Calu3 (cell line): Measurements from ENCODE around the gene BFSP2. TPM values are rescaled to one million over a fixed set of nuclear protein-coding genes. Genes with fewer than 3 reads are reported as not detected.

Experiments
- BruUV-seq: library from RNA; stranded (reverse); fragments of 400-500 nt; replicated peaks from 2 replicates; lab custom pipeline; 2021; lab: Mats Ljungman, UMichigan
- CTCF ChIA-PET: fragments of 300-600 bp; sonication (Branson Sonifier 250); formaldehyde crosslinking; loops from one replicate; lab custom pipeline; 2022; ENCODE audit warnings: antibody characterized with exemption; lab: Charles Lee
- DNase-seq: peaks from one replicate; pipeline ENCODE4 v3.0.0; 2022
- H3K27ac Mint-ChIP-seq: one replicate; pipeline ENCODE4 v1.8.0; 2022; ENCODE audit warnings: mixed read lengths; ENCODE audit not compliant: unreplicated experiment
- H3K27me3 Mint-ChIP-seq: one replicate; pipeline ENCODE4 v1.8.0; 2022; ENCODE audit warnings: mixed read lengths; ENCODE audit not compliant: unreplicated experiment
- H3K36me3 Mint-ChIP-seq: one replicate; pipeline ENCODE4 v1.8.0; 2022; ENCODE audit warnings: mild to moderate bottlenecking, moderate library complexity, mixed read lengths; ENCODE audit not compliant: insufficient read depth, unreplicated experiment
- H3K4me1 Mint-ChIP-seq: one replicate; pipeline ENCODE4 v1.8.0; 2022; ENCODE audit warnings: mild to moderate bottlenecking, low read depth, mixed read lengths; ENCODE audit not compliant: unreplicated experiment
- H3K4me3 Mint-ChIP-seq: one replicate; pipeline ENCODE4 v1.8.0; 2022; ENCODE audit warnings: mild to moderate bottlenecking, low read depth, moderate library complexity, mixed read lengths; ENCODE audit not compliant: unreplicated experiment
- H3K9me3 Mint-ChIP-seq: one replicate; pipeline ENCODE4 v1.8.0; 2022; ENCODE audit warnings: low read depth, mixed read lengths; ENCODE audit not compliant: unreplicated experiment
- intact Hi-C: fragments of 100-400 bp; cut with micrococcal nuclease; formaldehyde crosslinking; loops from one replicate; pipeline ENCODE4 v1.10.0; 2022; ENCODE audit not compliant: unreplicated experiment
- total RNA-seq: library from RNA; stranded (reverse); gene quantifications from 2 replicates; pipeline ENCODE4 v1.2.3, GENCODE V29; 2022
- TF ChIP-seq, protein P1 (sequence below): fragments of 200-600 bp; IDR thresholded peaks from one replicate; pipeline ENCODE4 v1.8.0; 2022; ENCODE audit warnings: antibody characterized with exemption; ENCODE audit not compliant: unreplicated experiment

The BFSP2 gene
- total RNA-seq, 1 experiment from 2014 or later: not detected

DNA sequence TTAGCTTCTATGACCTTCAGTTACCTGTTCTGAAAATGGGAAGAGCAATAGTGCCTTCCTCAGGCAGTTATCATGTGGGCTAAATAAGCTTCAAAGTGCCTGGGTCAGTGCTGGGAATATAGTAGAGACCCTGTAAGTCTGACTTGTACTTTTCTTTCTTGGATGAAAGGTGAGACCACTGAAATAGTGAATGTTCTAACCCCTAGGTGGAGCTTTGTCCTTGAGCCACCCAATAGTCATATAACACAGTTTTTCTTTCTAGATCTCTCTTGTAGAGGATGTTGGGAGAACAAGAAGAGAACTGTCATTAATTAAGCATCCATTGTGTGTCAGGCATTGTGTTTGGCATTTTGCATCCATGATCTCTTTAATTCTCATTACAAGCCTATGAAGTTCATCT is 13.0 kb upstream of the BFSP2 start:
- CTCF ChIA-PET: no interaction called here
- Mint-ChIP-seq H3K27me3 (peaks cover 65% of the 10 kb centered on the region), H3K36me3 (no peaks in the 10 kb centered on the region), H3K9me3 (no peaks in the 10 kb centered on the region), H3K4me1 (peaks cover 36% of the 10 kb centered on the region), H3K4me3 (no peak overlapping the region), H3K27ac (no peak overlapping the region)
- TF ChIP-seq, protein P1, sequence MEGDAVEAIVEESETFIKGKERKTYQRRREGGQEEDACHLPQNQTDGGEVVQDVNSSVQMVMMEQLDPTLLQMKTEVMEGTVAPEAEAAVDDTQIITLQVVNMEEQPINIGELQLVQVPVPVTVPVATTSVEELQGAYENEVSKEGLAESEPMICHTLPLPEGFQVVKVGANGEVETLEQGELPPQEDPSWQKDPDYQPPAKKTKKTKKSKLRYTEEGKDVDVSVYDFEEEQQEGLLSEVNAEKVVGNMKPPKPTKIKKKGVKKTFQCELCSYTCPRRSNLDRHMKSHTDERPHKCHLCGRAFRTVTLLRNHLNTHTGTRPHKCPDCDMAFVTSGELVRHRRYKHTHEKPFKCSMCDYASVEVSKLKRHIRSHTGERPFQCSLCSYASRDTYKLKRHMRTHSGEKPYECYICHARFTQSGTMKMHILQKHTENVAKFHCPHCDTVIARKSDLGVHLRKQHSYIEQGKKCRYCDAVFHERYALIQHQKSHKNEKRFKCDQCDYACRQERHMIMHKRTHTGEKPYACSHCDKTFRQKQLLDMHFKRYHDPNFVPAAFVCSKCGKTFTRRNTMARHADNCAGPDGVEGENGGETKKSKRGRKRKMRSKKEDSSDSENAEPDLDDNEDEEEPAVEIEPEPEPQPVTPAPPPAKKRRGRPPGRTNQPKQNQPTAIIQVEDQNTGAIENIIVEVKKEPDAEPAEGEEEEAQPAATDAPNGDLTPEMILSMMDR: peak; percentile 15
- no TSS peak for BruUV-seq
- no peak for DNase-seq
- intact Hi-C loops: no loop called here

DNA sequence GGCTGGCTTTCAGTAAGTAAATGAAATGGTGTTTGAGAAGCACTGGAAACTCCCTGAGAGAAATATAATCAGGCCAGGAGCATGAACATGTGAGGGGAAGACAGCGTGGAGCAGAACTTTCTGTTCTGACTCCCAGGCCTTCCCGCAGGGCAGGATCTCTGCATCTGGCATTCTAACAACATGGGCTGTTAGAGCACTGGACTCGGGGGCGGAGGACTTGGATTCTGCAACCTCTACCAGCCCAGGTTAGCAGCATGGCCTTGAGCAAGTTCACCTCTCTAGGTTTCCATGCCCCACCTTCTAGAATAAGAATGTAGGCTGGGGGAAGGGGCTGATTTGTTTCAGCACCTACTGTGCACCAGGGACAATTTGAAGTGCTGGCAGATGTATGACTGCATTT is 12.5 kb upstream of the BFSP2 start:
- CTCF ChIA-PET: no interaction called here
- H3K4me3 Mint-ChIP-seq: no peak overlapping the region
- intact Hi-C loops: no loop called here

GRCh38 chr3:133388696-133389395 is 11.0 kb upstream of the BFSP2 start:
- Mint-ChIP-seq H3K27ac (no peak overlapping the region), H3K4me1 (peaks cover 18% of the 10 kb centered on the region), H3K9me3 (no peaks in the 10 kb centered on the region), H3K36me3 (no peaks in the 10 kb centered on the region), H3K27me3 (peaks cover 74% of the 10 kb centered on the region), H3K4me3 (no peak overlapping the region)
- TF ChIP-seq, protein P1: no peak
- no TSS peak for BruUV-seq
- intact Hi-C loops: no loop called here
- DNase-seq: no peak
- CTCF ChIA-PET: no interaction called here

More for the DNA sequence above, 12.5 kb upstream of the BFSP2 start:
- TF ChIP-seq, protein P1: no peak
- DNase-seq: no peak
- Mint-ChIP-seq H3K36me3 (no peaks in the 10 kb centered on the region), H3K4me1 (peaks cover 33% of the 10 kb centered on the region), H3K27ac (no peak overlapping the region), H3K9me3 (no peaks in the 10 kb centered on the region), H3K27me3 (peaks cover 65% of the 10 kb centered on the region)
- BruUV-seq: no TSS peak

GRCh38 chr3:133390715-133391114 is 9.1 kb upstream of the BFSP2 start:
- peaks cover 2% of the 10 kb centered on the region for H3K9me3 Mint-ChIP-seq
- DNase-seq: no peak
- peaks cover 11% of the 10 kb centered on the region for H3K4me1 Mint-ChIP-seq
- intact Hi-C loops: no loop called here
- no TSS peak for BruUV-seq
- H3K27ac Mint-ChIP-seq: no peak overlapping the region
- no peak overlapping the region for H3K4me3 Mint-ChIP-seq
- CTCF ChIA-PET: no interaction called here
- peaks cover 79% of the 10 kb centered on the region for H3K27me3 Mint-ChIP-seq
- H3K36me3 Mint-ChIP-seq: no peaks in the 10 kb centered on the region
- TF ChIP-seq, protein P1: no peak
